ENCODE measurements around the gene AHCYL1. TPM values are rescaled to one million over a fixed set of nuclear protein-coding genes. Genes with fewer than 3 reads are reported as not detected.

Gene AHCYL1
- total RNA-seq, 3 donors from 2014 or later (not counting 1 experiment from before 2014, with no cell fraction given), result 23.3 to 30.0 (median 29.1) TPM

DNA sequence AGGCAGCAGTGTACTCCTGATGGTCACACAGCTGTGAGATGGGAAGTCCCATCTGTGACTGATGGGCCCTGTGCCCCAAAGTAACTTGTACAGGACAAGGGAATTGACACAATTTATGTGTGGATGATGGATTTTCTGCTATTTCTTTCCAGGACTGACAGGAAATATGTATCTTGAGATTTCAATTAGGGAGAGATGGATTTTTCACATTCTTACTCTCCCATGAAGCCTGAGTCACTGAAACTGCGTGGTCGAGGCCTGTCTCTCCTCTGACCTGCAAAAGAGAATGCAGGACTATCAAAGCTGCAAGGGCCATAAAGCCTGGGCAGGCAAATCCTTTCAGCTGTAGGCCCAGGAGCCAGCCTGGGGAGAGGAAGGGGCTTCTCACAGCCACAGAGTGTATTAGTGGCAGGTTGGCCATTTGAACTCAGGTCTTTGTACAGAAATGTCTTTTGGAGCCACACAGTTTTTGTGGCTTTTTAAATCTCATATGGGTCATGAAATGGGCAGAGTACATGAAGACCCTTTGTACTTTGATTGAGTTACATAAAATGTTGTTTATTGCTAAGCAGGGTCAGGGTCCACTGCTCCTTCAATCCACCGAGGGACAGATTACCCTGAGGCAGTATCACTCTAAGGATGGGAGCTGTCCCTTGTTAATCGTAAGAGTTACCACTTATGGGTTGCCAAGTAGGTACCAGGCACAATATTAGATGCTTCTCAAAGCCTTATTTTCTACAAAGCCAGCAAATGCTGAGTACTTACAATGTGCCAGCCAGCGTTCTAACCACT lies 71.1 kb downstream of the AHCYL1 start:
- Histone ChIP-seq H3K27me3 (ENCODE audit: control insufficient read depth, insufficient read depth, low read length) (no peaks in the 10 kb centered on the region), H3K4me3 (ENCODE audit: low read length) (no peak overlapping the region), H3K9me3 (ENCODE audit: control insufficient read depth, insufficient read depth, low read length) (no peaks in the 10 kb centered on the region), H3K27ac (ENCODE audit: low read length) (no peak overlapping the region), H3K36me3 (ENCODE audit: control insufficient read depth, insufficient read depth, low read length) (peaks cover 69% of the 10 kb centered on the region), H3K4me1 (ENCODE audit: control insufficient read depth, insufficient read depth, low read length) (no peaks in the 10 kb centered on the region)
- Mint-ChIP-seq H3K36me3 (peaks cover 14% of the 10 kb centered on the region), H3K27ac (no peak overlapping the region), H3K9me3 (no peaks in the 10 kb centered on the region), H3K4me1 (peaks cover 5% of the 10 kb centered on the region in 2 donors), H3K4me3 (no peak overlapping the region), H3K27me3 (ENCODE audit: low read depth in 2 of 2) (no peaks in the 10 kb centered on the region)
- no peak for ATAC-seq
- intact Hi-C loops (cut with micrococcal nuclease), result no loop called here
- TF ChIP-seq, protein P1, sequence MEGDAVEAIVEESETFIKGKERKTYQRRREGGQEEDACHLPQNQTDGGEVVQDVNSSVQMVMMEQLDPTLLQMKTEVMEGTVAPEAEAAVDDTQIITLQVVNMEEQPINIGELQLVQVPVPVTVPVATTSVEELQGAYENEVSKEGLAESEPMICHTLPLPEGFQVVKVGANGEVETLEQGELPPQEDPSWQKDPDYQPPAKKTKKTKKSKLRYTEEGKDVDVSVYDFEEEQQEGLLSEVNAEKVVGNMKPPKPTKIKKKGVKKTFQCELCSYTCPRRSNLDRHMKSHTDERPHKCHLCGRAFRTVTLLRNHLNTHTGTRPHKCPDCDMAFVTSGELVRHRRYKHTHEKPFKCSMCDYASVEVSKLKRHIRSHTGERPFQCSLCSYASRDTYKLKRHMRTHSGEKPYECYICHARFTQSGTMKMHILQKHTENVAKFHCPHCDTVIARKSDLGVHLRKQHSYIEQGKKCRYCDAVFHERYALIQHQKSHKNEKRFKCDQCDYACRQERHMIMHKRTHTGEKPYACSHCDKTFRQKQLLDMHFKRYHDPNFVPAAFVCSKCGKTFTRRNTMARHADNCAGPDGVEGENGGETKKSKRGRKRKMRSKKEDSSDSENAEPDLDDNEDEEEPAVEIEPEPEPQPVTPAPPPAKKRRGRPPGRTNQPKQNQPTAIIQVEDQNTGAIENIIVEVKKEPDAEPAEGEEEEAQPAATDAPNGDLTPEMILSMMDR (IDR thresholded peaks at IDR 0.05), result no peak
- WGBS (ENCODE audit: insufficient coverage), result 96% methylated on average over 5 of the region's 5 CpGs
- DNase-seq, result no peak

DNA sequence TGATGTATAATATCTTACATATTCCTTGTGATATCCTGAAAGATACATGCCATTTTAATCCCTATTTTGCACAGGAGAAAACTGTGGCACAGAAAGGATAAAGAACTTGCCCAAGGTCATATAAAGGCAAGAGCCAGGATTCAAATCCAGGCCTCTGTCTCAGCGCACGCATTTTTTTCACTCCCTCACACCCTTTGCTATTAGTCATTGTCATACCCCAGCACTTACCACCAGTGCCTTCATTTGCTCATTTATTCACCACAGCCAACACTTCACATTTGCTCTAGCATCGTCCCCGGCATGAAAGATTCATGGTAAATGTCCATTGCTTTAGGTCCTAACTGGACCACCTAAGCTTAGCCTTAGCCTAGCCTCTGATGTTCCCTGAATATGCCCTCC lies 71.7 kb downstream of the AHCYL1 start:
- H3K27ac ChIP-seq (ENCODE audit: low read length), result no peak overlapping the region
- Mint-ChIP-seq H3K4me3 (no peak overlapping the region), H3K36me3 (peaks cover 14% of the 10 kb centered on the region), H3K27me3 (ENCODE audit: low read depth in 2 of 2) (no peaks in the 10 kb centered on the region), H3K27ac (no peak overlapping the region), H3K4me1 (peaks cover 5% of the 10 kb centered on the region in 2 donors), H3K9me3 (no peaks in the 10 kb centered on the region)
- no peaks in the 10 kb centered on the region for H3K9me3 ChIP-seq (ENCODE audit: control insufficient read depth, insufficient read depth, low read length)
- H3K4me1 ChIP-seq (ENCODE audit: control insufficient read depth, insufficient read depth, low read length), result no peaks in the 10 kb centered on the region
- WGBS (ENCODE audit: insufficient coverage), result 91% methylated on average over 4 of the region's 4 CpGs
- intact Hi-C loops (cut with micrococcal nuclease), result no loop called here
- TF ChIP-seq, protein P1 (IDR thresholded peaks at IDR 0.05), result no peak
- no peaks in the 10 kb centered on the region for H3K27me3 ChIP-seq (ENCODE audit: control insufficient read depth, insufficient read depth, low read length)
- DNase-seq (no peak), ATAC-seq (no peak)
- H3K36me3 ChIP-seq (ENCODE audit: control insufficient read depth, insufficient read depth, low read length), result peaks cover 63% of the 10 kb centered on the region
- H3K4me3 ChIP-seq (ENCODE audit: low read length), result no peak overlapping the region

DNA sequence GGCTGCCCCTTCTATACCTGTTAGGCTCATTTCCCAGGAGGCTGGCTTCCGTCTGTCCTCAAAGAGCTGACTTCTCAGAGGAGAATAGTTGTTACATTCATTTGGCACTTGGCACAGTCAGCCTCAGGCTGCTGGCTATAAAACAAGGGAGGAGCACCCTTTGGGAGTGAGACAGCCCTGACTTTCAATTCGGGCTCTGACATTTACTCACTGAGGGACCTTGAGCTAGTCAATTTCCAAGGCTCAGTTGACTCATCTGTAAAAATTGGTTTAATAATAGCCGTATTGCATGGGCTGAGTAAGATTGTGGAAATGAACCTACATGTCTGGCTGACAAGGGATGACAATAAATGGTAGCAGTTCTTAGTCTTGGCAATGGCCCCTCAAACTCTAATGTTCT lies 72.2 kb downstream of the AHCYL1 start:
- H3K4me1 Mint-ChIP-seq, result peaks cover 5% of the 10 kb centered on the region in 2 donors
- H3K36me3 Mint-ChIP-seq, result peaks cover 14% of the 10 kb centered on the region
- ATAC-seq, result no peak
- no peak overlapping the region for H3K4me3 Mint-ChIP-seq
- Histone ChIP-seq H3K4me3 (ENCODE audit: low read length) (no peak overlapping the region), H3K36me3 (ENCODE audit: control insufficient read depth, insufficient read depth, low read length) (peaks cover 58% of the 10 kb centered on the region), H3K27ac (ENCODE audit: low read length) (no peak overlapping the region), H3K27me3 (ENCODE audit: control insufficient read depth, insufficient read depth, low read length) (no peaks in the 10 kb centered on the region), H3K9me3 (ENCODE audit: control insufficient read depth, insufficient read depth, low read length) (no peaks in the 10 kb centered on the region), H3K4me1 (ENCODE audit: control insufficient read depth, insufficient read depth, low read length) (no peaks in the 10 kb centered on the region)
- H3K27me3 Mint-ChIP-seq (ENCODE audit: low read depth in 2 of 2), result no peaks in the 10 kb centered on the region
- intact Hi-C loops (cut with micrococcal nuclease), result no loop called here
- TF ChIP-seq, protein P1 (IDR thresholded peaks at IDR 0.05), result no peak
- H3K27ac Mint-ChIP-seq, result no peak overlapping the region
- no peaks in the 10 kb centered on the region for H3K9me3 Mint-ChIP-seq
- WGBS (ENCODE audit: insufficient coverage), result 86% methylated on average over 3 of the region's 3 CpGs
- DNase-seq, result no peak
